ENCODE results near the gene UNC119. TPM values are rescaled to one million over a fixed set of nuclear protein-coding genes. Genes with fewer than 3 reads are reported as not detected.

UNC119 gene
- polyA plus RNA-seq, 1 donor (not counting 4 experiments of a cell fraction or from before 2014, with no cell fraction given) = 60.0 TPM

DNA sequence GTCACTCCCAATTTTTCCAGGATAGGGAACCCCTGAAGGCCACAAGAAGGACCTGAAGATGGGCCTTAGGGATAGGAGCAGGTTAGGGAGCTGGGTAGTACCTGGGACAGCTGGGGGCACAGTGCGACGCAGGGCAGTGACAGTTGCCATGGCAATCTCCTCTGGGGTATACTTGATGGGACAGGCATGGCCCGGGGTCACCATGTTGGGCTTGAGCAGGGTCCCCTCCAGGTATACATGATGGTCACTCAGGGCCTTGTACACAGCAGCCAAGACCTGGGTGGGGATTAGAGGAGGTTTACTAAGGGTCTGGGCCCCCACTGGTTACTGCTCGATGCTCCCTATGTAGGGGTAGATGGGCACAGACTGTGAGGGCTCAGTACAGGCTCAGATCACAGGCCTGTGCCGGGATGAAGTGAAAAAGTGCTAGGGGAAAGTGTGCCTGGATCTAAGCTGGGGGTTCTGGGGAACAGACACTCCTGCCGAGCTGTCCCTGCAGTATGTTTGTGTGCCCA is 21.6 kb upstream of the UNC119 start:
- Histone ChIP-seq H3K9ac (ENCODE audit: control insufficient read depth, extremely low read depth, insufficient read depth, low read length) (no peak overlapping the region), H3K36me3 (ENCODE audit: control insufficient read depth in 2 of 2, extremely low read depth in 1 of 2, insufficient read depth in 2 of 2, low read length in 2 of 2) (peaks cover 12 to 18% of the 10 kb centered on the region in 2 experiments), H3K4me1 (ENCODE audit: control insufficient read depth, extremely low read depth, insufficient read depth, low read length) (peaks cover 21% of the 10 kb centered on the region), H3K27ac (ENCODE audit: control insufficient read depth, insufficient read depth, low read length) (no peak overlapping the region), H3K27me3 (ENCODE audit: control insufficient read depth, extremely low read depth, insufficient read depth, low read length) (no peaks in the 10 kb centered on the region), H3K4me2 (ENCODE audit: control insufficient read depth, extremely low read depth, insufficient read depth, low read depth, low read length) (no peak overlapping the region), H3K4me3 (ENCODE audit: control insufficient read depth in 2 of 3, extremely low read depth in 1 of 3, insufficient read depth in 2 of 3, low read depth in 1 of 3, low read length in 3 of 3) (no peak overlapping the region), H3K9me1 (ENCODE audit: control insufficient read depth, extremely low read depth, insufficient read depth, low read length) (no peaks in the 10 kb centered on the region), H3K79me2 (ENCODE audit: control insufficient read depth, insufficient read depth, low read length) (peaks cover 13% of the 10 kb centered on the region), H2AFZ (ENCODE audit: control insufficient read depth, low read length) (no peak overlapping the region), H3K9me3 (ENCODE audit: control insufficient read depth, low read depth, low read length) (no peaks in the 10 kb centered on the region), H4K20me1 (ENCODE audit: control insufficient read depth, extremely low read depth, insufficient read depth, low read length) (no peaks in the 10 kb centered on the region)
- FAIRE-seq (no peak), DNase-seq (ENCODE audit: low read depth, low spot score) (no peak)
- dilution Hi-C loops (cut with MboI; ENCODE audit: extremely low pct_ligation_motif_present, low sequenced_read_pairs) = no loop called here
- TF ChIP-seq EZH2 (IDR thresholded peaks at IDR 0.05; ENCODE audit: low read length) = no peak
- TF ChIP-seq, protein P1, sequence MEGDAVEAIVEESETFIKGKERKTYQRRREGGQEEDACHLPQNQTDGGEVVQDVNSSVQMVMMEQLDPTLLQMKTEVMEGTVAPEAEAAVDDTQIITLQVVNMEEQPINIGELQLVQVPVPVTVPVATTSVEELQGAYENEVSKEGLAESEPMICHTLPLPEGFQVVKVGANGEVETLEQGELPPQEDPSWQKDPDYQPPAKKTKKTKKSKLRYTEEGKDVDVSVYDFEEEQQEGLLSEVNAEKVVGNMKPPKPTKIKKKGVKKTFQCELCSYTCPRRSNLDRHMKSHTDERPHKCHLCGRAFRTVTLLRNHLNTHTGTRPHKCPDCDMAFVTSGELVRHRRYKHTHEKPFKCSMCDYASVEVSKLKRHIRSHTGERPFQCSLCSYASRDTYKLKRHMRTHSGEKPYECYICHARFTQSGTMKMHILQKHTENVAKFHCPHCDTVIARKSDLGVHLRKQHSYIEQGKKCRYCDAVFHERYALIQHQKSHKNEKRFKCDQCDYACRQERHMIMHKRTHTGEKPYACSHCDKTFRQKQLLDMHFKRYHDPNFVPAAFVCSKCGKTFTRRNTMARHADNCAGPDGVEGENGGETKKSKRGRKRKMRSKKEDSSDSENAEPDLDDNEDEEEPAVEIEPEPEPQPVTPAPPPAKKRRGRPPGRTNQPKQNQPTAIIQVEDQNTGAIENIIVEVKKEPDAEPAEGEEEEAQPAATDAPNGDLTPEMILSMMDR (optimal IDR thresholded peaks at IDR 0.05 in 1 of 3, IDR thresholded peaks at IDR 0.05 in 1 of 3, conservative IDR thresholded peaks at IDR 0.05 in 1 of 3; ENCODE audit: extremely low read depth in 1 of 3, insufficient read depth in 2 of 3, low read length in 3 of 3) = no peak

DNA sequence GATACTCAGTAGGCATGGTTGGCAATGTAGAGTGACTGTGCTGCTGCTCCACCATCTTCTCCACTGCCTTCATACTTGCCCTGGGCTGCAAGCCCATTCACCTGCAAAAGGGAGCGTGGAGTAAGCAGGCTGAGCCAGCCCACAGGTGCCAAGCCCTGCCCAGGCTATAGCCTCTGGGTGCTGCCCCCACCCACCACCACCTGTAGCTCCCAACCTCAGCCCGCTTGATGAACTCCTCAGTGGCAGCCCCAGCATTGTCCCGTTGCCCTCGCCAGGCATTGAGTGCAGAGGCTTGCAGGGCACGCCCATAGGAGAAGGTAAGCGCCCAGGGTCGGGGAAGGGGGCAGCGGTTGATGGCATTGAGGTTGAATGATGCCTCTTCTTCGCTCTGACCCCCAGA is 21.1 kb upstream of the UNC119 start:
- no peak overlapping the region for H3K9ac ChIP-seq (ENCODE audit: control insufficient read depth, extremely low read depth, insufficient read depth, low read length)
- dilution Hi-C loops (cut with MboI; ENCODE audit: extremely low pct_ligation_motif_present, low sequenced_read_pairs) = no loop called here
- no peaks in the 10 kb centered on the region for H3K27me3 ChIP-seq (ENCODE audit: control insufficient read depth, extremely low read depth, insufficient read depth, low read length)
- H3K79me2 ChIP-seq (ENCODE audit: control insufficient read depth, insufficient read depth, low read length) = peaks cover 13% of the 10 kb centered on the region
- no peaks in the 10 kb centered on the region for H3K9me3 ChIP-seq (ENCODE audit: control insufficient read depth, low read depth, low read length)
- H3K36me3 ChIP-seq (ENCODE audit: control insufficient read depth in 2 of 2, extremely low read depth in 1 of 2, insufficient read depth in 2 of 2, low read length in 2 of 2) = peaks cover 10 to 18% of the 10 kb centered on the region in 2 experiments
- no peak for DNase-seq (ENCODE audit: low read depth, low spot score)
- no peak overlapping the region for H3K27ac ChIP-seq (ENCODE audit: control insufficient read depth, insufficient read depth, low read length)
- H4K20me1 ChIP-seq (ENCODE audit: control insufficient read depth, extremely low read depth, insufficient read depth, low read length) = no peaks in the 10 kb centered on the region
- TF ChIP-seq, protein P1 (optimal IDR thresholded peaks at IDR 0.05 in 1 of 3, IDR thresholded peaks at IDR 0.05 in 1 of 3, conservative IDR thresholded peaks at IDR 0.05 in 1 of 3; ENCODE audit: extremely low read depth in 1 of 3, insufficient read depth in 2 of 3, low read length in 3 of 3) = no peak
- TF ChIP-seq EZH2 (IDR thresholded peaks at IDR 0.05; ENCODE audit: low read length) = no peak
- H3K9me1 ChIP-seq (ENCODE audit: control insufficient read depth, extremely low read depth, insufficient read depth, low read length) = no peaks in the 10 kb centered on the region
- H3K4me1 ChIP-seq (ENCODE audit: control insufficient read depth, extremely low read depth, insufficient read depth, low read length) = peaks cover 21% of the 10 kb centered on the region
- no peak overlapping the region for H2AFZ ChIP-seq (ENCODE audit: control insufficient read depth, low read length)
- H3K4me3 ChIP-seq (ENCODE audit: control insufficient read depth in 2 of 3, extremely low read depth in 1 of 3, insufficient read depth in 2 of 3, low read depth in 1 of 3, low read length in 3 of 3) = no peak overlapping the region
- FAIRE-seq = no peak
- H3K4me2 ChIP-seq (ENCODE audit: control insufficient read depth, extremely low read depth, insufficient read depth, low read depth, low read length) = no peak overlapping the region
